Measurements from ENCODE around the gene PSMG4. TPM values are rescaled to one million over a fixed set of nuclear protein-coding genes. Genes with fewer than 3 reads are reported as not detected.

Gene PSMG4
- total and polyA plus RNA-seq, 8 donors, result 10.6 to 40.5 (median 17.4) TPM

DNA sequence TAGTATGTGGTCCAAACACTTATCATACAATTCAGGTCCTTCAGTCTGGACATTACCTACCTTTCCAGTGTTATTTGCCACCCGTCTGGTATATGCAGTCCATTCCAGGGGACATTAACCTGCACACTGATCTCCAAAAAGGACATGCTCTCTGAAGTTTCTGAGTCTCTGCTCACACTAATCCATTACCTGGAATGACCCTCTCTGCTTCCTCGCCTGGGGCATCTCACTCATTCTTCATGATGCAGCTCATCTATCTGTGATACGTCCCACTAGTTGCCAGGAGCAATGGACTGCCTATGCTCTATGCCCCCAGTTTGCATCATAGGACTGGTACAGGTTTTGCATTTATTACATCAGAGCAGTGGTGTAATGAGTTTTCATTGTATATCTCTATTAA lies 25.4 kb upstream of the PSMG4 start:
- TF ChIP-seq, protein P1, sequence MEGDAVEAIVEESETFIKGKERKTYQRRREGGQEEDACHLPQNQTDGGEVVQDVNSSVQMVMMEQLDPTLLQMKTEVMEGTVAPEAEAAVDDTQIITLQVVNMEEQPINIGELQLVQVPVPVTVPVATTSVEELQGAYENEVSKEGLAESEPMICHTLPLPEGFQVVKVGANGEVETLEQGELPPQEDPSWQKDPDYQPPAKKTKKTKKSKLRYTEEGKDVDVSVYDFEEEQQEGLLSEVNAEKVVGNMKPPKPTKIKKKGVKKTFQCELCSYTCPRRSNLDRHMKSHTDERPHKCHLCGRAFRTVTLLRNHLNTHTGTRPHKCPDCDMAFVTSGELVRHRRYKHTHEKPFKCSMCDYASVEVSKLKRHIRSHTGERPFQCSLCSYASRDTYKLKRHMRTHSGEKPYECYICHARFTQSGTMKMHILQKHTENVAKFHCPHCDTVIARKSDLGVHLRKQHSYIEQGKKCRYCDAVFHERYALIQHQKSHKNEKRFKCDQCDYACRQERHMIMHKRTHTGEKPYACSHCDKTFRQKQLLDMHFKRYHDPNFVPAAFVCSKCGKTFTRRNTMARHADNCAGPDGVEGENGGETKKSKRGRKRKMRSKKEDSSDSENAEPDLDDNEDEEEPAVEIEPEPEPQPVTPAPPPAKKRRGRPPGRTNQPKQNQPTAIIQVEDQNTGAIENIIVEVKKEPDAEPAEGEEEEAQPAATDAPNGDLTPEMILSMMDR (IDR thresholded peaks at IDR 0.05), result no peak
- Histone ChIP-seq H3K36me3 (no peaks in the 10 kb centered on the region), H3K4me3 (no peak overlapping the region), H3K27ac (no peak overlapping the region), H3K4me1 (peaks cover 3 to 8% (median 4%) of the 10 kb centered on the region in 3 donors), H3K27me3 (no peaks in the 10 kb centered on the region), H3K9me3 (no peaks in the 10 kb centered on the region)
- 78 to 84% methylated on average over 3 of the region's 3 CpGs for WGBS, 2 donors
- DNase-seq, result no peak
- FAIRE-seq, result no peak
- intact Hi-C loops (cut with DNase I), result no loop called here
- ATAC-seq, result no peak

DNA sequence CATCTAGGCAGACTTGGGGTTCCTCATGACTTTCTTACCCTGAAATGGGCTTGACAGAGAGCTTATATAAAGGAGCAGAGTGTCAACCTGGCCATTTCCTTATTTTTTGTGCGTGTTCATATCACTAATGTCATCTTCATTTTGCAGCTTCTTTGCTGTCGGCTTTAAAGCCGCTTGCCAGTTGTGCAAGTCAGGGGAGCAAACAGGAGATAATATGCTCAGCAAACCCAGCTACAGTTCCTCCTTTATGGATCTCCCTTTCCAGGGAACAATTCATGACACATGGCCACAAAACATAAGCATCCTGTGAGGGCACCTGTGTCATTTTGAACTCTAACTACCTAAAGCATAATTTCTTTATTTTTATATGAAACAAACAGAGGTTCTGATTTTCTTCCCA lies 24.8 kb upstream of the PSMG4 start:
- peaks cover 3 to 8% (median 4%) of the 10 kb centered on the region in 3 donors for H3K4me1 ChIP-seq
- WGBS, 2 donors, result 72 to 85% methylated on average over 3 of the region's 3 CpGs
- TF ChIP-seq, protein P1 (IDR thresholded peaks at IDR 0.05), result no peak
- no peaks in the 10 kb centered on the region for H3K36me3 ChIP-seq
- FAIRE-seq, result no peak
- no peaks in the 10 kb centered on the region for H3K27me3 ChIP-seq
- DNase-seq, result no peak
- no peak overlapping the region for H3K4me3 ChIP-seq
- no peak overlapping the region for H3K27ac ChIP-seq
- intact Hi-C loops (cut with DNase I), result no loop called here
- ATAC-seq, result no peak
- no peaks in the 10 kb centered on the region for H3K9me3 ChIP-seq

DNA sequence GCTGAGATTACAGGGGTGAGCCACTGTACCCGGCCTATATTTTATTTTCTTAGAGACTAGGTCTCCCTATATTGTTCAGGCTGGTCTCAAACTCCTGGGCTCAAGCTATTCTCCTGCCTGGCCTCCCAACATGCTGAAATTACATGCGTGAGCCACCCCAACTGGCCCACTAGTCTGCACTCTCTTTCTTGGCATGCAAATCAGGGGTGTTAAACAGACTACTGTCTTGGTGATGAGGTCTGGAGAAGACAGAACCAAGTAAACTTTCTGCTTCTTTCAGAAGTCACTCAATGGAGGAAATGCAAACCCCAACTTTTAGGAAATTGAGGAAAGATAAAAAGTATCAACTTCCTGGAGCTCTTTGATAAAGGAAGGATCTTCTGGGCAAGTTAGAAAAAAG lies 23.3 kb upstream of the PSMG4 start:
- Histone ChIP-seq H3K27me3 (no peaks in the 10 kb centered on the region), H3K4me3 (no peak overlapping the region), H3K27ac (no peak overlapping the region), H3K36me3 (no peaks in the 10 kb centered on the region), H3K4me1 (peaks cover 0 to 5% (median 4%) of the 10 kb centered on the region in 3 donors), H3K9me3 (no peaks in the 10 kb centered on the region)
- DNase-seq, result no peak
- ATAC-seq, result no peak
- TF ChIP-seq, protein P1 (IDR thresholded peaks at IDR 0.05), result no peak
- intact Hi-C loops (cut with DNase I), result no loop called here
- no peak for FAIRE-seq
- 83 to 92% methylated on average over 2 of the region's 2 CpGs for WGBS, 2 donors

DNA sequence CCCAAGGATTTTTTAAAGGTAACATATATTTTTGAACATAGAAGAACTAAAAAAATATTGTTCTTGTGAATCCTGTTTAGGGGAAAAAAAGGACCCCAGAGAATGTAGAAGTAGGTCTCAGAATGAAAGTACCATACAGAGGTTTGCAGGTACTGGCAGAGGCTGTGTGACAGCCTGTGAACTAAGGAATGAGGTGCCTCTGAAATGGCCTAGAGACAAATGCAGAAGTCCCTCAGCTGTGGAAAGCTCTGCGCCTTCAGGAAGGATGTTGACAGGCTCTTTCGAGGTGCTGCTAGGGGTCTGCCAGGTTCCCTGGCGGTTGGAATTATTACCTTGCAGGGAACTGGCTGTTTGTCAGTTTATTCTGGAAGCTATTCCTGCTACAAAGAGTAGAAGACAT lies 22.7 kb upstream of the PSMG4 start:
- no peaks in the 10 kb centered on the region for H3K36me3 ChIP-seq
- FAIRE-seq (no peak), DNase-seq (no peak), ATAC-seq (no peak)
- WGBS, 2 donors, result 77 to 85% methylated on average over 3 of the region's 3 CpGs
- intact Hi-C loops (cut with DNase I), result no loop called here
- H3K27ac ChIP-seq, result no peak overlapping the region
- no peaks in the 10 kb centered on the region for H3K27me3 ChIP-seq
- no peaks in the 10 kb centered on the region for H3K9me3 ChIP-seq
- H3K4me1 ChIP-seq, result peaks cover 0 to 5% (median 4%) of the 10 kb centered on the region in 3 donors
- no peak overlapping the region for H3K4me3 ChIP-seq
- TF ChIP-seq, protein P1 (IDR thresholded peaks at IDR 0.05), result no peak

DNA sequence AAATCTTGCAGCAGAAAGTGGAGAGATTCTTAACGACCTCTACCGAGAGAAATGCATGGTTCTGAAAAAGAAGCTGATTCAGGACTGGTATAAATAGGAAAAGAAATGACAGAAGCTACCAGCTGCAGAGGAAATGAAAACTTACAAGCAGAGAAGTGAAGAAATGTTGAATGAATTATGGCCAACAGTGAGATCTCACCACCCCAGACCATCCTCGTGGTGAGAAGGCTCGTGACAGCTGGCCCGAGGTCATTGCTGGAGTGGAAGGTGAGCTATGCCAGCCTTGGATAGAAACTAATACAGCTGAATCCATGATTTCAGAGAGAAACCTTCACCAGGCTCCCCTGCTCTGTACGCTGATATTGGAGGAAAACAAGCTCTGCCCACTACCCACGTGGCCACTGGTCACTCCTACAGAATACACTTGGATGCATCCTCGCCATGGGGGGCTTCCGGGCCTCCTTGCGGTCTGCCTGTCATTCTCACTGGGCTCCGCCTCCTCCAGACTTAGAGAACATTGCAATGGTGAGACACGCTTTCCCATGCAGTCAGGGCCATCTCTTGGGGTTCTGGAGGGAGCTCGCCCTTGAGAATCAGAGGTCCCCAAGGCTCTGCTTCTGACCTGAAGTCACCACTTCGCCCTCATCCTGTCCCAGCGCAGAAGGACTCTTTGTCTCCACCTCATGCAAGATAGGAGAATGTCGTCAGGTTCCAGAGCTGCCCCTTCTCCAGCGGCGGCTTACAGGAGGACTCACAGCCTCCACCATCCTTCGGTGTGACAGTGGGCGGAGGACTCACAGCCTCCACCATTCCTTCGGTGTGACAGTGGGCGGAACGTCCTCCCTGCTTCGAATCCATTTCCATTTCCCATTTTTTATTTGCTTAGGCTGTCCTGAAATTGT lies 20.7 kb upstream of the PSMG4 start:
- FAIRE-seq (no peak), DNase-seq (no peak), ATAC-seq (peak in 1 of 4 donors; percentile 56)
- no peaks in the 10 kb centered on the region for H3K36me3 ChIP-seq
- no peak overlapping the region for H3K27ac ChIP-seq
- intact Hi-C loops (cut with DNase I), result no loop called here
- 84% methylated on average over 24 of the region's 24 CpGs for WGBS, 2 donors
- no peaks in the 10 kb centered on the region for H3K27me3 ChIP-seq
- H3K4me1 ChIP-seq, result no peaks in the 10 kb centered on the region
- TF ChIP-seq, protein P1 (IDR thresholded peaks at IDR 0.05), result no peak
- H3K4me3 ChIP-seq, result no peak overlapping the region
- H3K9me3 ChIP-seq, result no peaks in the 10 kb centered on the region

Measured in pancreas (tissue), 10 donors.